ENCODE measurements around the gene TRPV4.
"Not testable (repeated sequence)": the region's sequence is repeated elsewhere in the genome, so short reads cannot be mapped to it uniquely, and the experiment has no call there.

DNA sequence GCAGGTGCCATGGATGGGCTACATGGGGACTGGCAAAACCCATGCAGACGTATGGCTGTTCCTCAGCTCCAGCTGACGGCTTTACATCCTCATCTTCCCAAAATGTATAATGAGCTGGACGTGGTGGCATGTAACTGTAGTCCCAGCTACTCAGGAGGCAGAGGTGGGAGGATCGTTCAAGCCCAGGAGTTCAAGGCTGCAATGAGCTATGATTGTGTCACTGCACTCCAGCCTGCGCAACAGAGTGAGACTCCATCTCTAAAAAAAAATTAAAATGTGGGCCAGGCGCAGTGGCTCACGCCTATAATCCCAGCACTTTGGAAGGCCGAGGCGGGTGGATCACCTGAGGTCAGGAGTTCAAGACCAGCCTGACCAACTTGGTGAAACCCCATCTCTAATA lies 29.3 kb upstream of the TRPV4 start:
- not testable (repeated sequence) for TF ChIP-seq POLR2A, EP300, POLR2AphosphoS5 (IDR thresholded peaks at IDR 0.05)
- TF ChIP-seq, protein P1, sequence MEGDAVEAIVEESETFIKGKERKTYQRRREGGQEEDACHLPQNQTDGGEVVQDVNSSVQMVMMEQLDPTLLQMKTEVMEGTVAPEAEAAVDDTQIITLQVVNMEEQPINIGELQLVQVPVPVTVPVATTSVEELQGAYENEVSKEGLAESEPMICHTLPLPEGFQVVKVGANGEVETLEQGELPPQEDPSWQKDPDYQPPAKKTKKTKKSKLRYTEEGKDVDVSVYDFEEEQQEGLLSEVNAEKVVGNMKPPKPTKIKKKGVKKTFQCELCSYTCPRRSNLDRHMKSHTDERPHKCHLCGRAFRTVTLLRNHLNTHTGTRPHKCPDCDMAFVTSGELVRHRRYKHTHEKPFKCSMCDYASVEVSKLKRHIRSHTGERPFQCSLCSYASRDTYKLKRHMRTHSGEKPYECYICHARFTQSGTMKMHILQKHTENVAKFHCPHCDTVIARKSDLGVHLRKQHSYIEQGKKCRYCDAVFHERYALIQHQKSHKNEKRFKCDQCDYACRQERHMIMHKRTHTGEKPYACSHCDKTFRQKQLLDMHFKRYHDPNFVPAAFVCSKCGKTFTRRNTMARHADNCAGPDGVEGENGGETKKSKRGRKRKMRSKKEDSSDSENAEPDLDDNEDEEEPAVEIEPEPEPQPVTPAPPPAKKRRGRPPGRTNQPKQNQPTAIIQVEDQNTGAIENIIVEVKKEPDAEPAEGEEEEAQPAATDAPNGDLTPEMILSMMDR (IDR thresholded peaks at IDR 0.05): not testable (repeated sequence)
